HG03139 (cell line): Measurements from ENCODE around the gene FUT2.
"Not testable (repeated sequence)": the region's sequence is repeated elsewhere in the genome, so short reads cannot be mapped to it uniquely, and the experiment has no call there.

ENCODE experiments used
- ATAC-seq: cut with Tn5 transposase; IDR thresholded peaks from one replicate; pipeline ENCODE4 v1.9.1; 2021; ENCODE audit not compliant: unreplicated experiment

The FUT2 gene

DNA sequence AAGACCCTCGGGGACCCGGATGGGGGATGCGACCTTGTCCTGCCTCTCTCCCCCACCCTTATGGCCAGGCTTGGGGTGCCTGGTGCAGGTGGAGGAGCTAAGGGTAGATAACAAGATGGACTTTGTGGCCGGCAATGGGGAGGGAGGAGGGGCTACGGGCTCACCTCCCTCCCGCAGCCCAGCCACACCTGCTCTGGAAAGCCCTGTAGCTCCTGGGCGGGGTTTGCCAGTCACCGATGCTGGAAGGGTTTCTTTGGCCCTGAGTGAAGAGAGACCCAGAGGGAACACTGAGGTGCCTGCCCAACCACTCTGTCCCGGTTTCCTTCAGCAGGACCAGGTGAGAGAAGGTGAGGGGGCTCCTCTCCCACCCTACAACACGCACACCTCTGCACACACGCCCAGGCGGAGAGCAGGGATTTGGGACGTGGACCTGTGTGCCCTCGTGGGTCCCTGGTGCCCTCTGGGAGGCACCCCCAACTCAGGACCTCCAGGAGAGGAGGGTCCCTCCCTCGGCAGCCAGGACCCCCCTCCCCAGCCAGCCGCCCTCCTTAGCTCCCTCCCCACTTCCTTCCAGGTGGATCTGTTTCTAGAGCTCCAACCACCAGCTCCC lies at the start of gene FUT2:
Gene FUT2 (plus strand): TSS at position 229 of the 610 bp plus-strand sequence. CDS start 6,986 bp downstream, outside the sequence.
- ATAC-seq = no peak

GRCh38 chr19:48646001-48646721 lies 49.6 kb upstream of the FUT2 start, which contains the start of gene CA11:
CA11 (minus strand) TSS chr19:48646187; CDS start chr19:48645632, 555 bp downstream.
- peak; percentile 74 for ATAC-seq

GRCh38 chr19:48646722-48647216 lies 49.0 kb upstream of the FUT2 start:
- ATAC-seq = no peak

GRCh38 chr19:48648134-48648533 lies 47.6 kb upstream of the FUT2 start:
- ATAC-seq = no peak

- ATAC-seq = no peak
These were observed 44.6 kb upstream of the FUT2 start for GRCh38 chr19:48650974-48651682.

DNA sequence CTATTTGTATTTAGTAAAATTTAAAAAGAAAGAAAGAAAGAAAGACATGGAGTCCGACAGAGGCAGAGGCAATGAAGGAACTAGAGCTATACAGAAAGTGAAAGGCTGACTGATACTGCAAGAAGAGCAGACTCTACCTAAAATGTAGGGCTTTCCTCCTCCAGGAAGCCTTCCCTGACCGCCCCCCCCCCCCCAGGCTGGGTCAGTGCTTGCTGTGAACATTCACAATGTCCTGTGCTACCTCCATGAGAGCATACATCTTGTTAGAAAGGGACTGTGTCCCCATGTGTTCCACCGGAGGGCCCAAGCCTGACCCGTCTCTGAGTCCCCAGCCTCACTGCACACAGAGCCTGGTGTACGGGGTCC lies 44.1 kb upstream of the FUT2 start:
- ATAC-seq = no peak

- no peak for ATAC-seq
These were observed 41.3 kb upstream of the FUT2 start for GRCh38 chr19:48654299-48655059.

GRCh38 chr19:48656840-48657474 lies 38.8 kb upstream of the FUT2 start:
- no peak for ATAC-seq

DNA sequence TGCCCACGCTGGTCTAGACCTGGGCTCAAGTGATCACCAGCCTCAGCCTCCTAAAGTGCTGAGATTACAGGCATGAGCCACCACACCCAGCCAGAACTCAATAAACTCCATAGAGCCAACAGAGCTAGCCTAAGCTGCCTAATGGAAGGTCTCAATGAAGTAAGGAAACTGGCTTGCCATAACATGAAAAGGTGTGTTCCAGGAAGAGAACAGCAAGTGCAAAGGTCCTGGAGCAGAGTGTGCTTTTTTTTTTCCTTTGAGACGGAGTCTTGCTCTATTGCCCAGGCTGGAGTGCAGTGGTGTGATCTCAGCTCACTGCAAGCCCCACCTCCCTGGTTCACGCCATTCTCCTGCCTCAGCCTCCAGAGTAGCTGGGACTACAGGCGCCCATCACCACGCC lies 37.9 kb upstream of the FUT2 start:
- not testable (repeated sequence) for ATAC-seq

DNA sequence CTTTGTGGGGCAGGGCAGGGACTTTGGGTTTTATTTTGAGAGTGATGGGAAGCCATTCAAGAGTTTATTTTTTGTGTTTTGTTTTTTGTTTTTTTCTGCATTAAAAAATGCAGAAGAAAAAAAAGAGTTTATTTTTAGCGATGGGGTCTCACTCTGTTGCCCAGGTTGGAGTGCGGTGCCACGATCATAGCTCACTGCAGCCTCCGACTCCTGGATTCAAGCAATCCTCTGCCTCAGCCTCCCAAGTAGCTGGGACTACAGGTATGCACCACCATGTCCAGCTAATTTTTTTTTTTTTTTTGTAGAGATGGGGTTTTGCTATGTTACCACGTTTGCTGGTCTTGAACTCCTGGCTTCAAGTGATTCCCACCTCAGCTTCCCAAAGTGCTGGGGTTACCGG lies 37.3 kb upstream of the FUT2 start:
- ATAC-seq = no peak

- no peak for ATAC-seq
These were observed 36.0 kb upstream of the FUT2 start for GRCh38 chr19:48659768-48660167.

DNA sequence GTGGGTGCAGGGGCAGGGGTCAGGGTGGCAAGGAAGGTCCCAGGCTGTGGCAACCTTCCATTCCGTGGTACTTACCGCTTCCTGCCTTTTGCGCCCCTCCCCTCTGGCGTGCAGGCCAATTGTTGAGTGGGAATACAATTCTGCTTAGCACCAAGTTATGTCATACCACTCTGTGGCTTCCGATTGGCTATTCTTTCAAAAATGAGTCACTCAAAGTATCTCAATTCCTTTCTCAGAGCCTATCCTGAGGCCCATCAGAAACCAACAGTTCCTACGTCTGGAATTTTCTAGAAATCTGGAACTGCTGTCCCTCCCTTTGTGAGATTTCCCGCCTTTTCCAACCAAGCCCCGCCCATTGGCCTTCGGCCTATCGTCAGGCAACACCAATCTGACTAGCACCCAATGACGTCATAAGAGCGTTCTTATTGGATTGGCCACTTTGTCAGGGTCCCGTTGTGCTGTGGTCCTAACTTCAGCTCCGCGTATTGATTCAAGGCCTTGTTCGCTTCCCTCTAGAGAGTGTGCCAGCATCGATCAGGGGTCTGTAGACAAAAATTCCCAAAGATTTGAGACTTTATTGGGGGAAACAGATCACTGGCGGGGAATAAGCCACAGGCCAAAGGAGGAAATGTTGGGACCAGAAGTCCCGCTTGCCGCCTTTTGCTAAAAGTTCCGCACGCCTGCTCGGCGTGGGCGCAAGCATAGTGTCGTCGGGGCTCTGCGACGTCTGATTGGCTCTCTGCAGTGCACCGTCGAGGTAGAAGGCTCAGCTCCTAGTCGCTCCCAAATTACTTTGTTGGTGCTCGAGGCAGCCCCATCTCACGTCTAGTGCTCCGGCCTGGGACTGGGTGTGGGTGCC lies 34.7 kb upstream of the FUT2 start:
- peak; percentile 72 for ATAC-seq

- ATAC-seq = no peak
These were observed 34.1 kb upstream of the FUT2 start for GRCh38 chr19:48661711-48662090.

DNA sequence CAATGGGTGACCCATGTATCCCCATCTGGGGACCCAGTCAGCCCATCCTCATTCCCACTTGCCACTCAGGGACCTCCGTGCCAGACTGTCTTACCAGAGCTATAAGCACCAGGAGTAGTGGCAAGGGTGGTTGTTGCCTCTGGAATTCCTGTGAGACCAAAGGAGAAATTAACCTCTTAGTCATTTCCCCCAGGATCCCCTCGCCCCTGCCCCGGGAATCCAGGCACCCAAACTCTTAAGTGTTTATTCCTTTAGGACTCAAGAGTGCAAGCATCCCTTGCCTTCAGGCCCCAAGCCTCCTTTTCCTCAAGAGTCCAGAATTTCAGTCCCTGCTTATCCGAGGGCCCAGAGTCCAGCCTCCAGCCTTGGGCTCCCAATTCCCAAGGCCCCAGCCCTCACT lies 32.1 kb upstream of the FUT2 start:
- no peak for ATAC-seq

GRCh38 chr19:48664476-48664875 lies 31.3 kb upstream of the FUT2 start:
- no peak for ATAC-seq

DNA sequence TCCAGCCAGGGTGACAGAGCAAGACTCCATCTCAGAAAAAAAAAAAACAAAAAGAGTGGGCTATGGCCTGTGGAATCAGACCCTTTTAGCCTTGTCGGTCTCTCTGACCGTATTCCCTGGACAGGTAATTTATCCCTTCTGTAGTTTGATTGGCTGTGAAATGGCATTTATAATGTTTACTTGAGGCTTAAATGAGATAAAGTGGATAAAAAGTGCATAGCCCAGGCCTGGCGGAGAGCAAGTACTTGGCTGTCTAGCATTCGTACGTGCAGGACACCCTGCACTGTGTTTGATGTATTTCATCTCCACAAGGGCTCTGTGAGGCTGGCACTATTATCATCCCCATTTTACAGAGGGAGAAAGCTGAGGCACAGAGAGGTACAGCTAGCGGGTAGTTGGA lies 30.0 kb upstream of the FUT2 start:
- ATAC-seq = no peak

GRCh38 chr19:48668332-48668731 lies 27.4 kb upstream of the FUT2 start:
- no peak for ATAC-seq

DNA sequence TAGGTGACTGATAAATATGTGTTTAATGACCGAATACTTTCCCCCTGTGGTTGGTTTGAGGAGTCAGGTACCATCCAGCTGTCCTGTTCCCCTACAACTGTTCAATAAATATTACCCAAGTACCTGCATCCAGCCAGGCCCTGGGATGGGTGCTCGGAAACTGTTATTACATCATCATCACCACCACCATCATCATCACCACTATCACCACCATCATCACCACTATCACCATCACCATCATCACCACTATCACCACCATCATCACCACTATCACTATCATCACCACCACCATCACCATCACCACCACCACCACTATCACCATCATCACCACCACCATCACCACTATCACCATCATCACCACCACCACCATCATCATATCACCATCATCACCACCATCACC lies 27.0 kb upstream of the FUT2 start:
- no peak for ATAC-seq

DNA sequence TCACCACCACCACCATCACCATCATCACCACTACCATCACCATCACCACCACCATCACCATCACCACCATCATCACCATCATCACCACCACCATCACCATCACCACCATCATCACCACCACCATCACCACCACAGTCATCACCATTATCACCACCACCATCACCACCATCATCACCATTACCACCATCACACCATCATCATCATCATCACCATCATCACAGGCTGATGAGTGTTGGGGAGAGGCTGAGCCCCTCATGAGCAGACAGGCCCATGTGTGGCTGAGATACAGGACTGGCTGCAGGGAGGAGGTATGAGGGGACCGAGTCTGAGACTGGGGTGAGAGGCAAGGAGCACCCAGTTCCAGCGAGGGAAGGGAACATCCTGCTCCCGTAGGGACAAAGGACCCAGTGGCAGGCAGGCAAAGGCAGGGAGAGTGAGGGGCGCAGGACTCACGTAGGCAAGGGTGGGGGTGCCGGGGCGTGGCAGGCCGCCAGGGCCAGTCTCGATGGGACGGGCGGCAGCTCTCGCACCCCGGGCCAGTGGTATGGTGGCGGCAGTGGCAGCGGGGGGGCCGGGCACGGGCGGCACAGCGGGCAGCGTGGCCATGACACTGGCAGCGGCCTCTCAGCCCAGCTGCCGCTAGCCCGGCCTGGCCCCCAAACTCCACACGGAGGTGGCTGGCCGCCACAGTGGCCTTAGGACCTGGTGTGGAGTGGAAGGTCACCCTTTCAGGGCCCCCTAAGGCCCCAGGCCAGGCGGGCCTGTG lies 25.7 kb upstream of the FUT2 start:
- no peak for ATAC-seq
